Activated CD4-positive, alpha-beta memory T cell treated with anti-CD3 and anti-CD28 coated beads, Interleukin-2, amount 10 ng/mL, durations not matched to agents 7 days and 5 days (primary cell): Measurements from ENCODE around the gene C1QTNF5. TPM values are rescaled to one million over a fixed set of nuclear protein-coding genes. Genes with fewer than 3 reads are reported as not detected.

ENCODE experiments used
- CTCF ChIA-PET: fragments of 350-600 bp; sonication (Branson Sonifier 250); formaldehyde crosslinking; loops from one replicate; lab custom pipeline; 2021; ENCODE audit warnings: antibody characterized with exemption, inconsistent platforms; lab: Charles Lee
- POLR2A ChIA-PET: fragments of 350-600 bp; sonication (Branson Sonifier 250); formaldehyde crosslinking; loops from one replicate; lab custom pipeline; 2021; ENCODE audit warnings: antibody characterized with exemption; lab: Charles Lee
- DNase-seq: peaks from one replicate; pipeline ENCODE4 v3.0.0-alpha.2; 2020
- H3K27ac Mint-ChIP-seq: one replicate; pipeline ENCODE4 v1.8.0; 2021; ENCODE audit warnings: mild to moderate bottlenecking, mixed read lengths
- H3K27me3 Mint-ChIP-seq: one replicate; pipeline ENCODE4 v1.8.0; 2021; ENCODE audit warnings: mixed read lengths
- H3K36me3 Mint-ChIP-seq: one replicate; pipeline ENCODE4 v1.8.0; 2021; ENCODE audit warnings: low read depth, mixed read lengths
- H3K4me1 Mint-ChIP-seq: one replicate; pipeline ENCODE4 v1.8.0; 2021; ENCODE audit warnings: mixed read lengths
- H3K4me3 Mint-ChIP-seq: one replicate; pipeline ENCODE4 v1.8.0; 2021; ENCODE audit warnings: mild to moderate bottlenecking, mixed read lengths
- H3K9me3 Mint-ChIP-seq: one replicate; pipeline ENCODE4 v1.8.0; 2021; ENCODE audit warnings: mixed read lengths
- total RNA-seq, 2 experiments: library from RNA; stranded (reverse); gene quantifications; one replicate each; pipeline ENCODE4 v1.2.3, GENCODE V29; 2021

Gene C1QTNF5
- total RNA-seq, 2 experiments from 2014 or later: not detected

DNA sequence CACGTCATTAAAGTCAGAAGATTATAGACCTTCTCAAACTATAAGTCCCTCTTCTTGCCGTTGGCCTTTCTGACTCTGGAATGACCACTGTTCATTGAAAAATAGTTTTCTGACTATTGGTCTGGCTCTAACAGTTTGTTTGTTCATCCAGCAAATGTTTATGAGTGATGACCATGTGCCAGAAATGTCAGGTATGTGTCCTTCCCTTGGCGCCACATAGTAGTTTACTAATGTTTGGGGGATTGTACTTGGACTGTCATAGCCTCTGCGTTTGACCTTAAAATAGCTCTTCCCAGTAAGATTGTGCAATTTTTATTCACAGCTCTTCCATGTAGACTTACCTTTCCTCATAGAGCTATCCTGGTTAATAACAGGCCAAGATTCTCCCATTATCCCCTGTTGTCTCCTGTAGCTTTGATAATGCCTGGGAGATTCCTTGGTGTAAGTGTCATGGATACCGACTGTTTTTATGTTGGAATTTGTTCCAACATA, 37.4 kb downstream of the C1QTNF5 start:
- Mint-ChIP-seq H3K36me3 (peaks cover 67% of the 10 kb centered on the region), H3K27me3 (no peaks in the 10 kb centered on the region), H3K9me3 (no peaks in the 10 kb centered on the region), H3K4me1 (peaks cover 20% of the 10 kb centered on the region), H3K27ac (no peak overlapping the region), H3K4me3 (no peak overlapping the region)
- ChIA-PET POLR2A (interaction anchor here (1.6 kb wide), 1 partner anchor 13 kb away, joined by 6 read pairs; the partner anchor contains the start of gene MCAM), CTCF (interaction anchor here (6.3 kb wide), 1 partner anchor 19 kb away, joined by 45 read pairs; no protein-coding TSS in a partner anchor)
- no peak for DNase-seq

DNA sequence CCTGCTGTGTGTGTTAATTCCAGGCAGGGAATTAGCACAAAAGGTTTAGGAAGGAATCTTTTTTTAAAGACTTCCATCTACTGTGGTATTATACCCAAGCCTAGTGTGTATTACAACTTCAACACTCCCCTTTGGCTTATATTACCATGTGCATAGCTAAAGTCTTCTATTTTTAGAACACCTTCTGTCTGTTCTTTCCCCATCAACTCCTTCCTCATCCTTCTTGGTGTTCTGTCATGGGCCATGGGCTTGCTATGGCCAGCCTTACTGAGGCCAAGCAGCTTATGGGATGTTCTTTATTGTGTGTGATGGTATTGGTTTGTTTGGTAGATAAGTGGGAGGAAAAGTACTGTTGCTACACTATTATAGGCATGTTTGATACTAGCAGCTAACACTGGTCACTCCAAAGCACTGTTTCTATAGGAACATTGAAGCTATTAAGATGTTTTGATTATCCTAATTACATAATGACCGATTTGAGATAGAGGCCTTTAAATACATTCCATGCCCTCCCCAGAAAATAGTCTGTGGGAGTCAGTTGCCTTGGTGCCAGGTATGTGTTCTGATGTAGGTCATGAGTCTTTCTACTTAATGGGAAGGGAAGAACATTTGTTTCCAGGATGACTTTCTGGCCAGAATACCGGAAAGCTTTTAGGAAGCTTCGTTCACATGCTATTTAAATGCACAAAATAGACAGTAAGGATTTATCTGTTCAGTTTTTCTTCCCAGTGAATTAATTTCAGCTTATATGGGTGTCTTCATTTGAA, 40.3 kb downstream of the C1QTNF5 start:
- Mint-ChIP-seq H3K27me3 (no peaks in the 10 kb centered on the region), H3K4me1 (peaks cover 4% of the 10 kb centered on the region), H3K4me3 (no peak overlapping the region), H3K9me3 (no peaks in the 10 kb centered on the region), H3K36me3 (peaks cover 75% of the 10 kb centered on the region), H3K27ac (no peak overlapping the region)
- ChIA-PET CTCF (interaction anchor here (0.8 to 1.6 kb wide), 5 partner anchors 20 to 131 kb away, joined by 3 to 5 read pairs (median 4); partner anchors contain the start of gene CBL), POLR2A (interaction anchor here (0.8 kb wide), 1 partner anchor 21 kb away, joined by 3 read pairs; no protein-coding TSS in a partner anchor)
- no peak for DNase-seq

DNA sequence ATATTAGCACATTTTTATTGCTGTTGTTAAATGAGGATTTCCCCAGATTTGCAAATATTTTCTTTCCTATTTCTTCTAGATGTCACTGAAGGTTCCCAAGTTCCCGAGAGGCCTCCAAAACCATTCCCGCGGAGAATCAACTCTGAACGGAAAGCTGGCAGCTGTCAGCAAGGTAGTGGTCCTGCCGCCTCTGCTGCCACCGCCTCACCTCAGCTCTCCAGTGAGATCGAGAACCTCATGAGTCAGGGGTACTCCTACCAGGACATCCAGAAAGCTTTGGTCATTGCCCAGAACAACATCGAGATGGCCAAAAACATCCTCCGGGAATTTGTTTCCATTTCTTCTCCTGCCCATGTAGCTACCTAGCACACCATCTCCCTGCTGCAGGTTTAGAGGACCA, 41.3 kb downstream of the C1QTNF5 start:
- no peak for DNase-seq
- Mint-ChIP-seq H3K36me3 (peaks cover 69% of the 10 kb centered on the region), H3K27ac (no peak overlapping the region)

GRCh38 chr11:119298726-119299125, 42.0 kb downstream of the C1QTNF5 start:
- CTCF ChIA-PET: no interaction called here
- H3K9me3 Mint-ChIP-seq: no peaks in the 10 kb centered on the region
- no peak for DNase-seq

More for the DNA sequence above, 41.3 kb downstream of the C1QTNF5 start:
- no peaks in the 10 kb centered on the region for H3K9me3 Mint-ChIP-seq
- ChIA-PET POLR2A (interaction anchor here (0.8 kb wide), 1 partner anchor 22 kb away, joined by 3 read pairs; no protein-coding TSS in a partner anchor), CTCF (interaction anchor here (0.8 kb wide), 1 partner anchor 131 kb away, joined by 3 read pairs; no protein-coding TSS in a partner anchor)
- no peaks in the 10 kb centered on the region for H3K4me1 Mint-ChIP-seq
- H3K27me3 Mint-ChIP-seq: no peaks in the 10 kb centered on the region
- no peak overlapping the region for H3K4me3 Mint-ChIP-seq

DNA sequence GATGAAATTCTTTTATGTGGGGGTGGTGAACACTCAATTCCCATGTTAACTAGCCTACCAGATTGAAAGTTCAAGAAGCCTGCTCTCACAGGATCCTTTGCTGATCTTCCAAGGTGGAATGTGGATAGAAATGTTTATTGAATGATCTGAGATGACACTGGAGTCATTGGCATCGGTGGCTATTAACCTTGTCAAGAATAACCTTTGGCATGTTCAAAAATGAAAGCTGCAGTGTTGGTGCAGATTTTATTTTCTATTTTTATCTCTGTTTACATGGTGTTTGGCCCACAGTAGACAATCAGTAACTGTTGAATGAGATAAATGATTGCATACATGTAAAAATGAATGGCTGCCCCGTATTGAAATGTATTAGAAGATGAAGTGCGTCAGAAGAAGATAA, 42.7 kb downstream of the C1QTNF5 start:
- POLR2A ChIA-PET: no interaction called here
- Mint-ChIP-seq H3K4me1 (no peaks in the 10 kb centered on the region), H3K27ac (no peak overlapping the region), H3K4me3 (no peak overlapping the region), H3K9me3 (no peaks in the 10 kb centered on the region), H3K27me3 (no peaks in the 10 kb centered on the region), H3K36me3 (peaks cover 56% of the 10 kb centered on the region)
- CTCF ChIA-PET: interaction anchor here (1.0 kb wide), 2 partner anchors 10 to 23 kb away, joined by 3 read pairs; no protein-coding TSS in a partner anchor
- no peak for DNase-seq

More at GRCh38 chr11:119298726-119299125, 42.0 kb downstream of the C1QTNF5 start:
- Mint-ChIP-seq H3K4me1 (no peaks in the 10 kb centered on the region), H3K4me3 (no peak overlapping the region), H3K27me3 (no peaks in the 10 kb centered on the region), H3K36me3 (peaks cover 64% of the 10 kb centered on the region), H3K27ac (peak overlapping the region; percentile 8)
- POLR2A ChIA-PET: no interaction called here

DNA sequence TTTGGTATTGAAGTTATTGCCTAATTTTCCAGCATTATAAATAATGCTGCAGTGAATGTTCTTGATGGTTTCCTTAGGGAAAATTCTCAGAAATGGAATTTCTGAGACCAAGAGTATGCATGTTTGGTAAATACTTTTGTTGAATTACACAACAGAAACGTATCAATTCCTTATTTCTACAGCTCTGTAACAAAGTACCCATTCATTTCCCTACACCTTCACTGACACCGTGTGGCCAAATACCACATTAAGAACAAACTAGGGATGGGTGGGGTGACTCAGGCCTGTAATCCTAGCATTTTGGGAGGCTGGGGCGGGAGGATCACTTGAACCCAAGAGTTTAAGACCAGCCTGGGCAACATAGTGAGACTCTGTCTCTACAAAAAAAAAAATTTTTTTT, 45.5 kb downstream of the C1QTNF5 start:
- Mint-ChIP-seq H3K27me3 (no peaks in the 10 kb centered on the region), H3K27ac (no peak overlapping the region), H3K9me3 (peaks cover 3% of the 10 kb centered on the region), H3K4me3 (no peak overlapping the region), H3K4me1 (no peaks in the 10 kb centered on the region), H3K36me3 (peaks cover 50% of the 10 kb centered on the region)
- ChIA-PET POLR2A (interaction anchor here (0.5 kb wide), 1 partner anchor 39 kb away, joined by 3 read pairs; the partner anchor contains the start of gene RNF26), CTCF (interaction anchor here (1.1 kb wide), 1 partner anchor 89 kb away, joined by 6 read pairs; the partner anchor contains the start of gene CBL)
- no peak for DNase-seq

- no peak for DNase-seq
- Mint-ChIP-seq H3K27me3 (no peaks in the 10 kb centered on the region), H3K4me1 (no peaks in the 10 kb centered on the region), H3K36me3 (peaks cover 42% of the 10 kb centered on the region), H3K27ac (no peak overlapping the region), H3K4me3 (no peak overlapping the region), H3K9me3 (peaks cover 3% of the 10 kb centered on the region)
- ChIA-PET POLR2A (no interaction called here), CTCF (interaction anchor here (1.2 to 1.5 kb wide), 4 partner anchors 10 to 87 kb away, joined by 3 to 6 read pairs (median 4); partner anchors contain the start of gene CBL)
Observed at GRCh38 chr11:119293461-119293860, 47.2 kb downstream of the C1QTNF5 start.

- POLR2A ChIA-PET: no interaction called here
- no peak for DNase-seq
- Mint-ChIP-seq H3K27me3 (no peaks in the 10 kb centered on the region), H3K4me1 (peaks cover 2% of the 10 kb centered on the region), H3K4me3 (no peak overlapping the region), H3K9me3 (peaks cover 3% of the 10 kb centered on the region), H3K36me3 (peaks cover 41% of the 10 kb centered on the region), H3K27ac (no peak overlapping the region)
- CTCF ChIA-PET: interaction anchor here (2.4 kb wide), 1 partner anchor 32 kb away, joined by 9 read pairs; no protein-coding TSS in a partner anchor
Observed at GRCh38 chr11:119290894-119291497, 49.7 kb downstream of the C1QTNF5 start.

Other genes with a start within 250 kb of the C1QTNF5 start
- gene DPAGT1, start 239.0 kb downstream of the C1QTNF5 start, total RNA-seq: 10 to 100 TPM; 57.3 to 58.4 TPM
- 10 to 100 TPM; 28.5 to 29.2 TPM for gene C2CD2L, start 233.5 kb downstream of the C1QTNF5 start, total RNA-seq
- gene HINFP, start 219.3 kb downstream of the C1QTNF5 start, total RNA-seq: 10 to 100 TPM; 36.6 to 36.7 TPM
- gene ABCG4, start 191.8 kb downstream of the C1QTNF5 start, total RNA-seq: not detected
- 10 to 100 TPM; 19.2 to 21.9 TPM for gene NLRX1, start 172.2 kb downstream of the C1QTNF5 start, total RNA-seq
- under 1 TPM; 0.33 to 0.35 TPM for gene NHERF4, start 155.4 kb downstream of the C1QTNF5 start, total RNA-seq
- 10 to 100 TPM; 45.0 to 47.0 TPM for gene CBL, start 134.5 kb downstream of the C1QTNF5 start, total RNA-seq
- 1 to 10 TPM; 6.5 to 6.6 TPM for gene MCAM, start 23.8 kb downstream of the C1QTNF5 start, total RNA-seq
- gene RNF26, start 6.4 kb downstream of the C1QTNF5 start, total RNA-seq: 10 to 100 TPM; 33.5 to 35.1 TPM
- not detected for gene MFRP, start 5.8 kb upstream of the C1QTNF5 start, total RNA-seq
- gene USP2, start 40.8 kb upstream of the C1QTNF5 start, total RNA-seq: under 1 TPM; 0.48 to 0.53 TPM
- 1 to 10 TPM; 1.3 to 2.0 TPM for gene THY1, start 82.3 kb upstream of the C1QTNF5 start, total RNA-seq